Activated CD4-positive, alpha-beta memory T cell treated with anti-CD3 and anti-CD28 coated beads for 36 hours (primary cell): ENCODE measurements around the gene NKAIN2. TPM values are rescaled to one million over a fixed set of nuclear protein-coding genes. Genes with fewer than 3 reads are reported as not detected.

Experiments used
- CTCF ChIA-PET: fragments of 350-600 bp; sonication (Branson Sonifier 250); formaldehyde crosslinking; loops from one replicate; lab custom pipeline; 2021; ENCODE audit warnings: antibody characterized with exemption, inconsistent platforms; lab: Charles Lee
- POLR2A ChIA-PET: fragments of 350-600 bp; sonication (Branson Sonifier 250); formaldehyde crosslinking; loops from one replicate; lab custom pipeline; 2021; ENCODE audit warnings: antibody characterized with exemption; lab: Charles Lee
- DNase-seq: peaks from one replicate; pipeline ENCODE4 v3.0.0-alpha.2; 2020
- H3K27ac Mint-ChIP-seq: one replicate; pipeline ENCODE4 v1.8.0; 2021; ENCODE audit warnings: mixed read lengths
- H3K27me3 Mint-ChIP-seq: one replicate; pipeline ENCODE4 v1.8.0; 2021; ENCODE audit warnings: mixed read lengths
- H3K36me3 Mint-ChIP-seq: one replicate; pipeline ENCODE4 v1.8.0; 2021; ENCODE audit warnings: mixed read lengths
- H3K4me1 Mint-ChIP-seq: one replicate; pipeline ENCODE4 v1.8.0; 2021; ENCODE audit warnings: low read depth, mixed read lengths
- H3K4me3 Mint-ChIP-seq: one replicate; pipeline ENCODE4 v1.8.0; 2021; ENCODE audit warnings: mild to moderate bottlenecking, mixed read lengths
- H3K9me3 Mint-ChIP-seq: one replicate; pipeline ENCODE4 v1.8.0; 2021; ENCODE audit warnings: mixed read lengths
- intact Hi-C: fragments of 100-400 bp; cut with micrococcal nuclease; formaldehyde crosslinking; loops from one replicate; pipeline ENCODE4 v1.15.1; 2023
- total RNA-seq, 2 experiments: library from RNA; stranded (reverse); gene quantifications; one replicate each; pipeline ENCODE4 v1.2.3, GENCODE V29; 2021

NKAIN2 gene
- total RNA-seq: not detected

DNA sequence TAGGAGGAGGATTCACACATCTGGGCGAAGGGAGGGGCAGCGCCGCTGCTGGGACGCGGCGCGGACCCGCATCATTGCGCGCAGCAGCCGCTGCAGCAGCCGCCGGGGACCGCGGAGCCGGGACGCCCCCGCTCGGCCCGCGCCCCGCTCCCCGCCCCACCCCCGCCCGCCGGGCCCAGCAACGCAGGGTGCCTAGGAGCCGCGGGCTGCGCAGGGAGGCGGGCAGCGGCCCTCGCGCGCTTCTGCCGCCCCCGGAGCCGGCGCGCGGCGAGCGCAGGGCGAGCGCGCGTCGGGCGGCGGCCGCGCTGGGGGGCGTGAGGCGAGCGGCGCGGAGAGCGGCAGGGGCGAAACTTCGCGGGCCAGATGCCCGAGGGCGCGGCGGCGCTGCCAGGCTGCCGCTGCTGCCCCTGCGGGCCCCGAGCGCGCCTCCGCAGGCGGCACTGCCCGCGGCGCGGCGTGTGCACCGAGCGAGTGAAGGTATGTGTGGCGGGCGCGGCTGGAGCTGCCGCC, at the start of gene NKAIN2:
Gene NKAIN2, plus strand, starts transcription at position 362 of the 510 bp plus-strand sequence.
- ChIA-PET POLR2A (no interaction called here), CTCF (interaction anchor here (1.3 to 2.0 kb wide), 4 partner anchors 12 to 20 kb away, joined by 3 to 8 read pairs (median 5); no protein-coding TSS in a partner anchor)
- intact Hi-C loops: loop anchor here (2.0 to 5.0 kb wide), 4 partner anchors 749 to 1309 kb away; no protein-coding TSS in a partner anchor
- DNase-seq: no peak
- H3K4me3 Mint-ChIP-seq: peak within 1 kb of the TSS; percentile 49
- no peaks in the 10 kb centered on the region for H3K9me3 Mint-ChIP-seq
- no peak within 1 kb of the TSS for H3K27ac Mint-ChIP-seq
- H3K36me3 Mint-ChIP-seq: no peaks in the 10 kb centered on the region
- peaks cover 39% of the 10 kb centered on the region for H3K27me3 Mint-ChIP-seq
- H3K4me1 Mint-ChIP-seq: peaks cover 11% of the 10 kb centered on the region

DNA sequence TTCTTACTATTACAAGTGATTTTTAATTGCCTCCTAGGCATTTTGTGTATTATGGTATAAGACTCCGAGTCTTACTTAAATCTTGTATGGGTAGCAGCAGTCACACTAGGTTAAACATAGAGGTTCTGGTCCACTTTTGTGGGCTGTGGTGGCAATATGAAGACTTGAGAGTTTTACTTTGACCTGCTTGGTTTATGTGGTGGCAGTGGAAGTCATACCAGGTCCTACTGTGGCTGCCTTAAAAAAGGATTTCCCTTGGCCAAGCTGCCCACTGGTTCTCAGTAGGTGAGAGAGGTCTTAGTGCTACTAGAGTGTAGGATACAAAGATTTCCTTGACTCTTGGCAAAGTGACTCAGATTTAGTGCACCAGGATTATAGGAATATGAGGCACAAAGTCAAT, 44.2 kb upstream of the NKAIN2 start:
- Mint-ChIP-seq H3K36me3 (no peaks in the 10 kb centered on the region), H3K4me1 (no peaks in the 10 kb centered on the region), H3K4me3 (no peak overlapping the region), H3K27ac (no peak overlapping the region), H3K27me3 (no peaks in the 10 kb centered on the region), H3K9me3 (peaks cover 2% of the 10 kb centered on the region)
- ChIA-PET POLR2A (no interaction called here), CTCF (no interaction called here)
- intact Hi-C loops: no loop called here
- no peak for DNase-seq

DNA sequence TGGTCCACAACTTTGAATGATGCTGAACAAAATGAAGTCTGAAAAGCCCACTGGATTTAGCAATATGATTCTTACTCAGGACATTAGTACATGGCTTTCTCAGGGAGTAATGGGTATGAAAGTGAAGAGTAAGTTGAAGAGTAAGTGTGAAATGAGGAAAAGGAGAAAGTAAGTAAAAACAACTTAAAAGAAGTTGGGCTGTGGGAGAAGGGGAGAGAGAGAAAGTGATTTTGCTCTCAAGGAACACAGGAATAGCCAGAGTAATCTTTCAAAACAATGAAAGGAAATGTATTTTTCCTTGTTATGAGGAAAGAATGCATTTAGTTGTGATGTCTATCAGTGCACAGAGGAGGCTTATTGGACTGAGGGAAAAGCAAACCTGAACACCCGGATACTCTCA, 39.8 kb upstream of the NKAIN2 start:
- Mint-ChIP-seq H3K27me3 (no peaks in the 10 kb centered on the region), H3K9me3 (peaks cover 2% of the 10 kb centered on the region), H3K27ac (no peak overlapping the region), H3K4me3 (no peak overlapping the region), H3K36me3 (no peaks in the 10 kb centered on the region), H3K4me1 (no peaks in the 10 kb centered on the region)
- intact Hi-C loops: no loop called here
- ChIA-PET CTCF (no interaction called here), POLR2A (no interaction called here)
- no peak for DNase-seq

DNA sequence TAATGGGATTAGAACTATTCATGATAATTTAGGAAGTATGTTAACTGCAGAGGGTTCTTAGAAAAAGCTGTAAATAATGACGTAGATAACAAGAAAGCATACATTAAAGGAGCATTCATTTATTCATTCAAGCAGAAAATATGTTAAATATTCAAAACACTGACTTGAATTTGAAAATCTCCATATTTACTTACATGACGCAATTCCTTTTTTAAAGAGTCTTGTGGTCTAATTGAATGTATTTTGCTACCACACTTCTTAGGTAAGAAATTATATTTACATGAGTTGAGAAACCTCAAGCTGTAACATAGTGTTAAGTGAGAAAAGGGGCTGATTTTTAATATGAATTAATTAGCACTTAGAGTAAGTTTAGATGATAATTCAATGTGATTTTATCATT, 38.9 kb upstream of the NKAIN2 start:
- CTCF ChIA-PET: no interaction called here
- intact Hi-C loops: no loop called here
- Mint-ChIP-seq H3K36me3 (no peaks in the 10 kb centered on the region), H3K4me1 (no peaks in the 10 kb centered on the region), H3K27me3 (no peaks in the 10 kb centered on the region), H3K27ac (no peak overlapping the region), H3K9me3 (peaks cover 2% of the 10 kb centered on the region), H3K4me3 (no peak overlapping the region)
- DNase-seq: no peak
- POLR2A ChIA-PET: no interaction called here

DNA sequence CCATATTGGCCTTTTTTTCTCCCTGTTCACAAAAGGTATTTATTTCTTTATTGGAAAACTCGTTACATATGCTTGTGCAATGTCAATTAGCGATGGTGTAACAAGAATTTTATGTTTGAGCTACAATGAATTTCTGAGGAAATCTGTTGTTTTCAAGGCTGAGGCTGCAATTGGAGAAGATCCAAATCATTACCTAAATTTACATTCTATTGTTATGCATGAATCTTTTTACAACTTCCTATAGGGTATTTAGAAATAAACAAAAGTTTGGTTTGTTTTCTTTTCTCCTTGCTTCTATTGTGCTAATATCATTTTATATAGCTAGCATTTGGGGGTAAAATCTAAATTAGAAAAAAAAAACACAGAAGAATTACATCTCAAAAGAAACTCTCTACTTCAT, 34.7 kb upstream of the NKAIN2 start:
- Mint-ChIP-seq H3K4me1 (no peaks in the 10 kb centered on the region), H3K36me3 (no peaks in the 10 kb centered on the region), H3K9me3 (no peaks in the 10 kb centered on the region), H3K27me3 (no peaks in the 10 kb centered on the region), H3K4me3 (no peak overlapping the region), H3K27ac (no peak overlapping the region)
- no peak for DNase-seq
- CTCF ChIA-PET: no interaction called here
- POLR2A ChIA-PET: no interaction called here
- intact Hi-C loops: no loop called here

DNA sequence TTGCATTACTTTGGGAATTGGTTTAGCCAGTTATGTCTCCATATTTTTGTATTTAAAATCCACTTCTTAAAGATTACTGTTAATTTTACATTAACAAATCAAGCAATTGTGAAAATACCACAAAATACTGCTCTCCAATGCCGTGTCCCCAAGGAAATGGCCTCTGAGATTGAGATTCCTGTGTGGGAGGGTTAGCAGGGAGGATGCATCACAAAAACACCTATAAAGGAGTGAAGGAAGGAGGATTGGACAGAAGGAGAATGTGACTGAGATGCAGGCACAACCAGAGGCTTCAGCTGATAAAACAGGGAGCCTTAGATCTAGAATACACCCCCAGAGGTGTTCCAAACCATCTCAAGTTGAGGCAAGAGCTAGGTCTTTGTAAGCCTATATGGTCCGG, 34.2 kb upstream of the NKAIN2 start:
- POLR2A ChIA-PET: no interaction called here
- H3K4me3 Mint-ChIP-seq: no peak overlapping the region
- H3K36me3 Mint-ChIP-seq: no peaks in the 10 kb centered on the region
- DNase-seq: no peak
- H3K27ac Mint-ChIP-seq: no peak overlapping the region
- H3K9me3 Mint-ChIP-seq: no peaks in the 10 kb centered on the region
- intact Hi-C loops: no loop called here
- CTCF ChIA-PET: no interaction called here
- H3K27me3 Mint-ChIP-seq: no peaks in the 10 kb centered on the region
- no peaks in the 10 kb centered on the region for H3K4me1 Mint-ChIP-seq

DNA sequence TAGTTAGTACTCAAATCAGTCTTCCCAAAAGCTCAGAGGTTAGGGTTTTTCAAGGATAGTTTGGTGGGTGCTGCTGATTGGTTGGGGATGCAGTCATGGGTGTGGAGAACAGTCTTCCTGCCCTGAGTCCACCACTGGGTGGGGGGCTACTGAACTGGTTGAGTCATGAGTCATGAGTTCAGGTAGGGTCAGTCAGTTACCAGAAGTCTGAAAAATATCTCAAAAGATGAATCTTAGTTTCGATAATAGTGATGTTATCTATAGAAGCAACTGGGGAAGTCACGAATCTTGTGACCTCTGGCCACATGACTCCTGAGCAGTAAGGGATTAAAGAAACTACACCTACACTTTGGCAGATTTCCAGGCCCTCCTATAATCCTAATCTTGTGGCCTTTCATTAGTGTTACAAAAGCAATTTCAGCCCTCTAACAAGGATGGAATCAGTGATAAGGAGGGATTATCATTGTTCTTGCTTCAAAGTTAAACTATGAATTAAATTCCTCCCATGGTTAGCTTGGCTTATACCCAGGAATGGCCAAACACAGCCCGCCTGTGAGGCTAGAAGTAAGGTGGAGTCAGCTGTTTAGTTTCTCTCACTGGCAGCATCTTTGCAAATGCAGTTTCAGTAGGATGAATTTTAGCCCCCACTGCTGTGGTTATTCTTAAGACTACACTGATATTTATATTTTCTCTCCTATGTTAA, 33.3 kb upstream of the NKAIN2 start:
- POLR2A ChIA-PET: no interaction called here

DNA sequence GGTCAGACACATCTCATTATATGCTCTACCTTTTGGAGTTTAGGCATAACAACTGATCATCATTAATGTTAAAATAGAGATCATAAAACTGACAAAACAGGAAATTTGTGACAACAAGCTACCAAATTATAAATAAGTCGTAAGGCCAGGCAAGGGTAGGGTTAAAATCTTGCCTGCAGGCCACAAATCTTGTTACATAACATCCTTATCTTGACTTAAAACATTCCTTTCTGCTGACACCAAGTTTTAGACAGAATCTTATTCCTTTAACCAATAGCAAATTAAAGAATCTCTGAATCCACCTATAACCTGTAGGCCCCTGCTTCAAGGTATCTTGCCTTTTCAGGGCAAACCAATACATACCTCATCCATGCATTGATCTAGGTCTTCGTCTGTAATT, 32.5 kb upstream of the NKAIN2 start:
- DNase-seq: no peak
- POLR2A ChIA-PET: no interaction called here
- CTCF ChIA-PET: no interaction called here
- no peaks in the 10 kb centered on the region for H3K27me3 Mint-ChIP-seq
- no peak overlapping the region for H3K27ac Mint-ChIP-seq
- intact Hi-C loops: no loop called here
- H3K4me3 Mint-ChIP-seq: no peak overlapping the region
- H3K9me3 Mint-ChIP-seq: no peaks in the 10 kb centered on the region
- no peaks in the 10 kb centered on the region for H3K4me1 Mint-ChIP-seq
- no peaks in the 10 kb centered on the region for H3K36me3 Mint-ChIP-seq

More for the DNA sequence above, 33.3 kb upstream of the NKAIN2 start:
- intact Hi-C loops: no loop called here
- H3K9me3 Mint-ChIP-seq: no peaks in the 10 kb centered on the region
- H3K36me3 Mint-ChIP-seq: no peaks in the 10 kb centered on the region
- no peaks in the 10 kb centered on the region for H3K4me1 Mint-ChIP-seq
- no peak overlapping the region for H3K27ac Mint-ChIP-seq
- H3K27me3 Mint-ChIP-seq: no peaks in the 10 kb centered on the region
- CTCF ChIA-PET: no interaction called here
- DNase-seq: no peak
- no peak overlapping the region for H3K4me3 Mint-ChIP-seq

DNA sequence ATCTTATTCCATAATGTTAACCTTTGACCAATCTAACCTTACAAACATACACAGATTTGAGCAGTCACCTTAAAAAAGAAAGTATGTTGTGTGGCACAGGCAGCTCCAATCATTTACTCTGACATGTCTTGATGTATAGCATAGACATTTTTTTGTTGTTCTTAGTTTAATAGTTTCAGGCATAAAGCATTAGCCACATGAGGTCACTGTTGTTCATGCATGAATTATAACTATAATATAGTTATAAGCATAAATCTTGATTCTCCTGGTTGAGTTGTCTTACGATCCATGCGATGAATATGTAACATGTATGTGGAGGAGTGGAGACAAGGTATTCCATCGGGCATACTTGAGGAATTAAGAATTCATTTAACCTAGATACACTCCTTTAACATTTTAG, 26.1 kb upstream of the NKAIN2 start:
- Mint-ChIP-seq H3K27ac (no peak overlapping the region), H3K4me3 (no peak overlapping the region), H3K4me1 (no peaks in the 10 kb centered on the region), H3K36me3 (no peaks in the 10 kb centered on the region), H3K9me3 (no peaks in the 10 kb centered on the region), H3K27me3 (no peaks in the 10 kb centered on the region)
- intact Hi-C loops: no loop called here
- POLR2A ChIA-PET: no interaction called here
- DNase-seq: no peak
- CTCF ChIA-PET: no interaction called here

DNA sequence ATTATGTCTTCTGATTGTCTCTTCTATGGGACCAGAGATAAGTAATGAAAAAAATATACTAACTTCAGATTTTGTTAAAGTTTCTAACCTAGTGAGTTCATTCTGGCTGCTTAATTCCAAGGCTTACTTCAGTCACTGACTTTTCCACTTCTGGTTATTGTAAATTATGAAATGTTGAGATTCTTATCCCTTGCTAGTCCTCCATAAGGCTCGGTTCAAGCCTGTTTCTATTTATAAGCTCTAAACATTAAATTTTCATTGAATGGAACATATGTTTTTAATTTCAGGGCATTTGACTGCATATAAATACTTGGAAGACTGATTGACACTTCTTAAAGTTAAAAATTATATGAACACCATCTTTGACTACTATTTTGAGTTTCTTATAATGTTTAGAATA, 23.6 kb upstream of the NKAIN2 start:
- no peak overlapping the region for H3K27ac Mint-ChIP-seq
- no peaks in the 10 kb centered on the region for H3K36me3 Mint-ChIP-seq
- H3K9me3 Mint-ChIP-seq: no peaks in the 10 kb centered on the region
- ChIA-PET CTCF (no interaction called here), POLR2A (no interaction called here)
- H3K27me3 Mint-ChIP-seq: no peaks in the 10 kb centered on the region
- H3K4me1 Mint-ChIP-seq: no peaks in the 10 kb centered on the region
- H3K4me3 Mint-ChIP-seq: no peak overlapping the region
- DNase-seq: no peak
- intact Hi-C loops: no loop called here

DNA sequence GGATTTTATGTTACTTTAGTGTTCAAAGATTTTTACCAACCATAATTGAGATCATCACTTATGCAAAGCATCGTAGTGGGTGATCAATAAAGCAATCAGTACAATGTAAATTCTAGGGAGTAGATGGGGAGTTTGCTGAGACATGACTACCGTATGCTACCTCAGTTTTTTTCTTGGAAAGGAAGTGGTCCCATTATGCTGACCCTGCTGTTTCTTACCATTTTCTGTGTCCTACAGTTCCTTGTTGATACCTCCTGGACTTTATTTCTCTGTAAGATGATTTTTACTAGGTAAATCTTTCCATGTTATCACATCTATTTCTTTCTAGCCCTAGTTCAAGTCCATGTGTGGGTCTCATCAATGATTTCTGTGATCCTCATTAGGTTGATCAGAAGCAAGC, 19.3 kb upstream of the NKAIN2 start:
- Mint-ChIP-seq H3K9me3 (no peaks in the 10 kb centered on the region), H3K36me3 (no peaks in the 10 kb centered on the region), H3K4me3 (no peak overlapping the region), H3K27me3 (no peaks in the 10 kb centered on the region), H3K27ac (no peak overlapping the region), H3K4me1 (no peaks in the 10 kb centered on the region)
- ChIA-PET CTCF (interaction anchor here (0.8 kb wide), 1 partner anchor 18 kb away, joined by 3 read pairs; no protein-coding TSS in a partner anchor), POLR2A (no interaction called here)
- intact Hi-C loops: no loop called here
- no peak for DNase-seq

DNA sequence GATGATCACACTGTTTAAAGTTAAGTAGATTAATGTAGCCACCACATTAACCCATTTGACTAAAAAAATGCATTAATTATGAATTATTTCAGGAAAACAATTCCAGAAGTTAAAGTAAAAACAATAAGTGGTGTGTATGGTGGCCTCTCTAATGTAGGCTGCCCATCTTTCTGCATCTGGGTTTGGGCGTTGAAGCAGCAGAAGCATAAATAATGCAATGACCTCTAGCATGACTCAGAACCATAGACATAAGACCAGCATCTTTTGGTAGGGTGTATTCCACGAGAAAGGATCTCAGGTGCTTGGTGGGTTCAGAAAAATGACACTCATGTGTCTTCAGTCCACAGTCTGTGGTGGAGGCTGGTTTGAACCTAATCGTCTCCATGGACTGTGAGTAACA, 18.6 kb upstream of the NKAIN2 start:
- CTCF ChIA-PET: no interaction called here
- Mint-ChIP-seq H3K27me3 (peaks cover 2% of the 10 kb centered on the region), H3K4me3 (no peak overlapping the region), H3K4me1 (no peaks in the 10 kb centered on the region), H3K27ac (no peak overlapping the region), H3K36me3 (no peaks in the 10 kb centered on the region), H3K9me3 (no peaks in the 10 kb centered on the region)
- no peak for DNase-seq
- intact Hi-C loops: no loop called here
- POLR2A ChIA-PET: no interaction called here

DNA sequence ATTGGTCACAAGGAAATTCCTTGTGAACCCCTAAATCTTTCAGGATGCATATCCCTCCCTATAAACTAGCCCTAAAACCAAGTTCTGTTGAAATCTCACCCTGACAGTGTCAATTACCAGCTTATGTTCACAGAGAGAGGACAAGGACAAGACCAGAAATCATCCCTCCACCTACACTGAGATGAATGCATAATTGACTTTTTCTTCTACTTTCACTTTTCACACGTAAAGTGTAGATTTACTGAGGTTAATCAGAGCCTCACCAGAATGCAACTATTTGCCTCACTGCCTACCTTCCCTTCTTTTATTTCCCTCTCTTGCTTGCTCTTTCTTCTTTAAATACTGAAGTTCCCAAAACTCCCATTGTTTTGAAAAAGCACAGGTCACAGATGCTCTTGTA, 15.3 kb upstream of the NKAIN2 start:
- Mint-ChIP-seq H3K4me3 (no peak overlapping the region), H3K27me3 (peaks cover 2% of the 10 kb centered on the region), H3K27ac (no peak overlapping the region), H3K9me3 (no peaks in the 10 kb centered on the region), H3K4me1 (no peaks in the 10 kb centered on the region), H3K36me3 (no peaks in the 10 kb centered on the region)
- ChIA-PET CTCF (interaction anchor here (1.6 kb wide), 1 partner anchor 15 kb away, joined by 8 read pairs; the partner anchor contains the start of gene NKAIN2), POLR2A (no interaction called here)
- no peak for DNase-seq
- intact Hi-C loops: no loop called here
